GM18951 (cell line): ENCODE measurements around the gene FBL.
"Not testable (repeated sequence)": the region's sequence is repeated elsewhere in the genome, so short reads cannot be mapped to it uniquely, and the experiment has no call there.

Source experiments
- POLR2A ChIP-seq: IDR thresholded peaks from 4 replicates; pipeline ENCODE4 v1.6.1; 2011; ENCODE audit warnings: mild to moderate bottlenecking; ENCODE audit not compliant: insufficient read length, insufficient read depth; ENCODE audit errors: extremely low read depth
- in situ Hi-C: fragments of 300-500 bp; cut with MboI; formaldehyde crosslinking; loops from one replicate; pipeline ENCODE4 v1.12.0; 2022; ENCODE audit warnings: low sequenced_read_pairs, mixed read lengths, inconsistent platforms; ENCODE audit not compliant: unreplicated experiment

Gene FBL

DNA sequence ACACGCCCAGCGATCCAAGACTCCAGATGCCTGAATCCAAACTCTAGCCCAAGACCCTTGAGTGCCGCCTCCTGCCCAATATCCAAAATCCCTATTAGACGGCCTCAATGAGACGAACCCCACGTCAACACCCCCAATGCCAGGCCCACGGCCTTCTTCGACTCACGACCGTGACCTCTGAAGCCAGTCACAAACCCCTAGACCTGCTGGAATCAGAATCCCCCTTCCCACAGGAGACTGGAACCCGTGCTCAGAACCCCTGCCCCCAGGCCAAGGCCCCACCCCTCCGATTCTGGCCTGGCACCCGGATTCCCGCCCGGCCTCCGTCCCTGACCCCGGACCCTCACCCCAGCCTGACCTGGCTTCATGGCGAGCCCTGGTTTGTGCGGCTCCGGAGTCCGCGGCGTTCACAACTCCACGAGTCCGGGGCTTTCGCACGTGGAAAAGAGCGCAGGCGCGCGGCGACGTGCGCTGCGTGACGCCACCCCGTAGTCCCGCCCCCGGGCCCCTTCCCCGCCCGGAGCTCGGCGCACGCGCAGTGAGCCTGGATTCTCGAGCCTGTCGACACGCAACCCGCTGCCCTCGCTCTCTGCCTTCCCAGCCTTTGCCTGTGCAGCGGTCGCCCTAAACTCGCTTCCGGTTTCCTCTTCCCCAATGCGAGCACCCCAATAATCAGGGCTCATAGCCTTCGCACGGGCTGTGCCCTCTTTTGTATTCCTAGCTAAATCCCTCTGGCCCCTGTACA, at the start of gene FBL:
TSS of gene FBL (minus strand) at position 447 of the 745 bp plus-strand sequence. CDS start at position 368, 79 bp downstream.
- in situ Hi-C loops, result loop anchor here (10.0 kb wide), 1 partner anchor 171 kb away; no protein-coding TSS in a partner anchor
- peak; percentile 93 for TF ChIP-seq POLR2A

GRCh38 chr19:39895096-39895495, 48.9 kb upstream of the FBL start:
- in situ Hi-C loops, result not testable (repeated sequence)

GRCh38 chr19:39894236-39894606, 48.0 kb upstream of the FBL start:
- in situ Hi-C loops, result not testable (repeated sequence)

DNA sequence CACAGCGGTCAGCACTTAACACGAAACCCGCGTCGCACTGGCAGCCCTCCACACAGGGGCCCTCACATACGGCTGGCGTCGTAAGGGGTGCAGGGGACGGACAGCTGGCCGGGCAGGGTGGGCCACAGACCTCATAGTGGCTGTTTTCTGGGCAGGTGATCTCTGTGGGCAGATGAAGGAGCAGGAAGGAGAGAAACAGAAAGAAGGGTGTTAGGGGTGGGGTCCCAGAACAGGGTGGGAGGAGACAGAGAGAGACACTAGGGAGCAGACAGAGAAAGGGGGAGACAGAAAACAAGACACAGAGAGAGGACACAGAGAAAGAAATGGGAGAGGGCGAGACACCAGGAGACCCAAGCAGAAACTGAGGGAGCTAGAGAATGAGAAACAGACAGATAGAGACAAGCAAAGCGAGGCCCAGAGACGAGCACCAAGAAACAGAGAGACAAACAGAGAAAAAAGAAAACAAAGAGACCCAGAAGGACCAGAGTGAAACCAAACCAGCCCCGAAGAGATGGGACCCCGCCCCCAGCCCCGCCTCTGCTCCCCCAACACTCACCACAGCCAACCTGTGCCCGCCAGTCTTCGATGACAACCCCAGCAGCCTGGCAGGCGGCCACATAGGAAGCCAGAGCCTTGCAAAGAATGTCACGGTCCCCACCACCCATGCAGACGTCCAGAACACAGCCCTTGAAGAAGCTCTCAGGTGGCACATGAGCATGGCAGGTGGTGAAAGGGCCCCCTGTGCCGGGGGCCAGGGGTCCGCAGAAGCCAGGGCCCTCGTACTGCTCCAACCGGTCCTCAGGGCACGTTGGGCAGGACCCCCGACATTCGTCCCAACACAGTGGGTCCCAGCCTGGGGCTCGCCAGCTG, 47.4 kb upstream of the FBL start:
- in situ Hi-C loops, result not testable (repeated sequence)

GRCh38 chr19:39892506-39892902, 46.3 kb upstream of the FBL start:
- in situ Hi-C loops, result not testable (repeated sequence)

- in situ Hi-C loops, result not testable (repeated sequence)
These were observed 45.7 kb upstream of the FBL start for GRCh38 chr19:39891660-39892505.

DNA sequence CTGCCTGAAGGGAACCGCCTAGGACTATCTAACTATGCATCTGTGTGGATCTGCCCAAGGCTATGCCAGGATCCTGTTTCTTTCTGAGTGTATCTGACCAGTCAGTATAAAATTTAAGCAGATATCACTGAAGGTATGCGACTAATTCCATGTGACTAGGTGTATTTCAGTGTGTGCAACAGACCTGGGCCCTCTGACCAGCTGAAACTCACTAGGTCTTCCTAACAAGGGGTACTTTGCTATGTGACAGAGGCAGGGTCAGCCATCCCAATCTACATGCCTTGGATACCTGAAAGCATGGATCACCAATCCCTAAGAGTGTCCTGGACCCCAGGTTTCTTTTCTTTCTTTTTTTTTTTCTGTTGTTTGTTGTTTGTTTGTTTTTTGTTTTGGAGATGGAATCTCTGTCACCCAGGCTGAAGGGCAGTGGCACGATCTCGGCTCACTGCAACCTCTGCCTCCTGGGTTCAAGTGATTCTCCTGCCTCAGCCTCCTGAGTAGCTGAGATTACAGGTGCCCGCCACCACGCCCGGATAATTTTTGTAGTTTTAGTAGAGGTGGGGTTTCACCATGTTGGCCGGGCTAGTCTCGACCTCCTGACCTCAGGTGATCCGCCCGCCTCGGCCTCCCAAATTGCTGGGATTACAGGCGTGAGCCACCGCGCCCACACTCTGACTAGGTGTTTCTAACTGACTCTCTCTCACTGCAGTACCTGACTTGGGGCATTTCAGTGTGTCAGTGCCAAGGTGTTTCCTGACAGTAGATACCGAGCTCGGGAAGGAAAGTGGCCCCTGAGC, 44.8 kb upstream of the FBL start:
- in situ Hi-C loops, result no loop called here
- TF ChIP-seq POLR2A, result no peak

DNA sequence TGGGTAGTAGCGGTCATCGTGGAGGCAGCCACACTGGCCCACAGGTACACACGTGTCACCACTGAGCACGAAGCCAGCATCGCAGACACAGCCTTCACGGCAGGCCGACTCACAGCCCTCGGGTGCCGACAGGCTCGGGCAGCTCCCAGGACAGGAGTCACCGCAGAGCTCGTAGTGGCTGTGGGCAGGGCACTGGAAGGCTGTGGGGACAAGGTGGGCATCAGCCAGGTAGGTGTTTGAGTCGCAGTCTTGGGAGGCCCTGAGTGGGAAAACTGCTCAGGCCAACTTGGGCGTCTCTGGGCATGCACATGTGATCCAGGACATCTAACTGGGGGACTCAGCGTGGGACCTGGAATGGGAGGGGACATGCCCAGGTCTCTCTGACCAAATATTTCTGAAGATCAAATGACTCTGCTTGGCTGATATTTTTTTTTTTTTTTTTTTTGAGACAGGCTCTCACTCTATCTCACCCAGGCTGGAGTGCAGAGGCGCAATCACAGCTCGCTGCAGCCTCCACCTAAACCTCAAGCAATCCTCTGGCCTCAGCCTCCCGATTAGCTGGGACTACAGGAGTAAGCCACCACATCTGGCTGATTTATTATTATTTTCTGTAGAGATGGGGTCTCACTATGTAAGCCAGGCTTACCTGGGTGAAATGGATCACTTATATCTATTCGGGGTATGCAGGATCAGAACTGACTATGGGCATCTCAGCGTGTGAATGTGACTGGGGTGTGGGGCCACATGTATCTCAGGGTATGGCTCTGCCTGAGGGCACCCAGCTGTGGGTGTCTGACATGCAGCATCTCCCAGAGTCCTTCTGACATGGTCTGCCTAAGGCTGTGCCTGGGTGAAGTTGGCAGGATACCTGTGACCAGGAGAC, 43.9 kb upstream of the FBL start:
- in situ Hi-C loops, result not testable (repeated sequence)

- in situ Hi-C loops, result not testable (repeated sequence)
These were observed 41.3 kb upstream of the FBL start for GRCh38 chr19:39887456-39887951.

GRCh38 chr19:39885821-39886554, 39.8 kb upstream of the FBL start:
- in situ Hi-C loops, result not testable (repeated sequence)

- in situ Hi-C loops, result not testable (repeated sequence)
These were observed 38.5 kb upstream of the FBL start for GRCh38 chr19:39884721-39885120.

DNA sequence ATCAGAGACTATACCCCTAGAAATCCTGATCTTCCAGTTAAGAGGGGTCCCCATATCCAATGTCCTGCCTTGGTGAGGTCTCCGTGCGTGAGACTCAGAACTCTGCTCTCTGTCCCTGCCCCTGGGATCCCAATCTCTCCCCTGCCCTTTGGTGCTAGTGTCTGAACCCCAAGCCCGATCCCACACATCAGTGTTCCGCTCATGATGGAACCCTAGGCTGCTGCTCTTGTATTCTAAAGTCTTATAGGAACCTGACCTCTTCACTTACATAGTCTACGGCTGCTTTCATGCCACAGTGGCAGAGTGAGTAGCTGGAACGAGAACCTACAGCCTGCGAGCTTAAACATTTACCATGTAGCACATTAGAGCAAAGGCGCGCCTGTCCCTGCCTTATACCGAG, 36.5 kb upstream of the FBL start:
- in situ Hi-C loops, result not testable (repeated sequence)

GRCh38 chr19:39881495-39882110, 35.4 kb upstream of the FBL start:
- in situ Hi-C loops, result not testable (repeated sequence)

- in situ Hi-C loops, result not testable (repeated sequence)
These were observed 34.1 kb upstream of the FBL start for GRCh38 chr19:39880241-39880640.

- in situ Hi-C loops, result not testable (repeated sequence)
These were observed 33.6 kb upstream of the FBL start for GRCh38 chr19:39879796-39880195.

DNA sequence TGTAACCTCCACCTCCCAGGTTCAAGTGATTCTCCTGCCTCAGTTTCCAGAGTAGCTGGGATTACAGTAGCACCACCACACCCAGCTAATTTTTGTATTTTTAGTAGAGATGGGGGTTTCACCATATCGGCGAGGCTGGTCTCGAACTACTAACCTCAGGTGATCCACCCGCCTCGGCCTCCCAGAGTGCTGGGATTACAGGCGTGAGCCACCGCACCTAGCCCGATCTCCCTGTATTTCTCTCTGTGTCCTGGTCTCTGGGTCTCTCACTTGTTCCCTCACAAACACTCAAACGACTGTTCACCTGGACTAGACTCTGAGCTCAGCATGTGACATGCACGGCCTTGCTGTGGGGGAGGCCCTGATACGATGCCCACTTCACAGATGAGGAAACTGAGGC, 32.7 kb upstream of the FBL start:
- in situ Hi-C loops, result not testable (repeated sequence)
